Measurements from ENCODE around the gene ALG8. TPM values are rescaled to one million over a fixed set of nuclear protein-coding genes. Genes with fewer than 3 reads are reported as not detected.
"Not testable (repeated sequence)": the region's sequence is repeated elsewhere in the genome, so short reads cannot be mapped to it uniquely, and the experiment has no call there.

The ALG8 gene
- total RNA-seq, 1 donor = 17.1 TPM

- H3K9me3 ChIP-seq (ENCODE audit: low read depth, low read length) = no peaks in the 10 kb centered on the region
- H3K4me3 ChIP-seq (ENCODE audit: low read length) = no peak overlapping the region
- no peaks in the 10 kb centered on the region for H3K4me1 ChIP-seq (ENCODE audit: insufficient read depth, low read length)
- H3K27me3 ChIP-seq (ENCODE audit: insufficient read depth, low read length) = no peaks in the 10 kb centered on the region
Measured at GRCh38 chr11:78097666-78098385, 41.6 kb downstream of the ALG8 start.

GRCh38 chr11:78094250-78094649 lies 45.2 kb downstream of the ALG8 start:
- Histone ChIP-seq H3K4me3 (ENCODE audit: low read length) (no peak overlapping the region), H3K27me3 (ENCODE audit: insufficient read depth, low read length) (no peaks in the 10 kb centered on the region), H3K4me1 (ENCODE audit: insufficient read depth, low read length) (no peaks in the 10 kb centered on the region), H3K9me3 (ENCODE audit: low read depth, low read length) (no peaks in the 10 kb centered on the region)

GRCh38 chr11:78086521-78087074 lies 52.8 kb downstream of the ALG8 start:
- H3K27me3 ChIP-seq (ENCODE audit: insufficient read depth, low read length); H3K9me3 ChIP-seq (ENCODE audit: low read depth, low read length); H3K4me1 ChIP-seq (ENCODE audit: insufficient read depth, low read length); H3K4me3 ChIP-seq (ENCODE audit: low read length): not testable (repeated sequence)

- Histone ChIP-seq H3K27me3 (ENCODE audit: insufficient read depth, low read length) (no peaks in the 10 kb centered on the region), H3K4me3 (ENCODE audit: low read length) (no peak overlapping the region), H3K9me3 (ENCODE audit: low read depth, low read length) (no peaks in the 10 kb centered on the region), H3K4me1 (ENCODE audit: insufficient read depth, low read length) (no peaks in the 10 kb centered on the region)
Measured at GRCh38 chr11:78085972-78086371, 53.5 kb downstream of the ALG8 start.

GRCh38 chr11:78084506-78084905 lies 54.9 kb downstream of the ALG8 start:
- not testable (repeated sequence) for H3K4me1 ChIP-seq (ENCODE audit: insufficient read depth, low read length); H3K27me3 ChIP-seq (ENCODE audit: insufficient read depth, low read length); H3K9me3 ChIP-seq (ENCODE audit: low read depth, low read length); H3K4me3 ChIP-seq (ENCODE audit: low read length)

- Histone ChIP-seq H3K4me3 (ENCODE audit: low read length) (no peak overlapping the region), H3K27me3 (ENCODE audit: insufficient read depth, low read length) (no peaks in the 10 kb centered on the region), H3K9me3 (ENCODE audit: low read depth, low read length) (no peaks in the 10 kb centered on the region), H3K4me1 (ENCODE audit: insufficient read depth, low read length) (peaks cover 20% of the 10 kb centered on the region)
Measured at GRCh38 chr11:78083021-78083420, 56.4 kb downstream of the ALG8 start.

- H3K27me3 ChIP-seq (ENCODE audit: insufficient read depth, low read length) = no peaks in the 10 kb centered on the region
- no peak overlapping the region for H3K4me3 ChIP-seq (ENCODE audit: low read length)
- peaks cover 29% of the 10 kb centered on the region for H3K4me1 ChIP-seq (ENCODE audit: insufficient read depth, low read length)
- no peaks in the 10 kb centered on the region for H3K9me3 ChIP-seq (ENCODE audit: low read depth, low read length)
Measured at GRCh38 chr11:78082146-78082545, 57.3 kb downstream of the ALG8 start.

GRCh38 chr11:78081583-78081982 lies 57.8 kb downstream of the ALG8 start:
- H3K27me3 ChIP-seq (ENCODE audit: insufficient read depth, low read length) = no peaks in the 10 kb centered on the region
- no peak overlapping the region for H3K4me3 ChIP-seq (ENCODE audit: low read length)
- H3K9me3 ChIP-seq (ENCODE audit: low read depth, low read length) = no peaks in the 10 kb centered on the region

GRCh38 chr11:78080818-78081495 lies 58.5 kb downstream of the ALG8 start:
- Histone ChIP-seq H3K9me3 (ENCODE audit: low read depth, low read length) (no peaks in the 10 kb centered on the region), H3K27me3 (ENCODE audit: insufficient read depth, low read length) (no peaks in the 10 kb centered on the region), H3K4me3 (ENCODE audit: low read length) (no peak overlapping the region), H3K4me1 (ENCODE audit: insufficient read depth, low read length) (peaks cover 41% of the 10 kb centered on the region)

More at GRCh38 chr11:78081583-78081982, 57.8 kb downstream of the ALG8 start:
- H3K4me1 ChIP-seq (ENCODE audit: insufficient read depth, low read length) = peaks cover 35% of the 10 kb centered on the region

GRCh38 chr11:78080084-78080817 lies 59.2 kb downstream of the ALG8 start:
- Histone ChIP-seq H3K9me3 (ENCODE audit: low read depth, low read length) (no peaks in the 10 kb centered on the region), H3K4me1 (ENCODE audit: insufficient read depth, low read length) (peaks cover 46% of the 10 kb centered on the region), H3K4me3 (ENCODE audit: low read length) (peak overlapping the region; percentile 95), H3K27me3 (ENCODE audit: insufficient read depth, low read length) (no peaks in the 10 kb centered on the region)

GRCh38 chr11:78079232-78080083 lies 60.0 kb downstream of the ALG8 start, which contains the start of gene NDUFC2:
Gene NDUFC2, minus strand, starts transcription at chr11:78079862. Its CDS starts 118 bp downstream, at chr11:78079744.
- H3K9me3 ChIP-seq (ENCODE audit: low read depth, low read length) = no peaks in the 10 kb centered on the region
- H3K27me3 ChIP-seq (ENCODE audit: insufficient read depth, low read length) = no peaks in the 10 kb centered on the region
- H3K4me1 ChIP-seq (ENCODE audit: insufficient read depth, low read length) = peaks cover 46% of the 10 kb centered on the region
- peak within 1 kb of the TSS; percentile 95 for H3K4me3 ChIP-seq (ENCODE audit: low read length)

GRCh38 chr11:78078218-78079167 lies 60.9 kb downstream of the ALG8 start:
- H3K9me3 ChIP-seq (ENCODE audit: low read depth, low read length) = no peaks in the 10 kb centered on the region
- H3K27me3 ChIP-seq (ENCODE audit: insufficient read depth, low read length) = no peaks in the 10 kb centered on the region
- H3K4me3 ChIP-seq (ENCODE audit: low read length) = peak overlapping the region; percentile 95
- H3K4me1 ChIP-seq (ENCODE audit: insufficient read depth, low read length) = peaks cover 46% of the 10 kb centered on the region

GRCh38 chr11:78077592-78077991 lies 61.8 kb downstream of the ALG8 start:
- H3K4me3 ChIP-seq (ENCODE audit: low read length); H3K27me3 ChIP-seq (ENCODE audit: insufficient read depth, low read length); H3K9me3 ChIP-seq (ENCODE audit: low read depth, low read length): not testable (repeated sequence)
- peaks cover 46% of the 10 kb centered on the region for H3K4me1 ChIP-seq (ENCODE audit: insufficient read depth, low read length)
